Measurements from ENCODE around the gene SASS6.

Gene SASS6, protein sequence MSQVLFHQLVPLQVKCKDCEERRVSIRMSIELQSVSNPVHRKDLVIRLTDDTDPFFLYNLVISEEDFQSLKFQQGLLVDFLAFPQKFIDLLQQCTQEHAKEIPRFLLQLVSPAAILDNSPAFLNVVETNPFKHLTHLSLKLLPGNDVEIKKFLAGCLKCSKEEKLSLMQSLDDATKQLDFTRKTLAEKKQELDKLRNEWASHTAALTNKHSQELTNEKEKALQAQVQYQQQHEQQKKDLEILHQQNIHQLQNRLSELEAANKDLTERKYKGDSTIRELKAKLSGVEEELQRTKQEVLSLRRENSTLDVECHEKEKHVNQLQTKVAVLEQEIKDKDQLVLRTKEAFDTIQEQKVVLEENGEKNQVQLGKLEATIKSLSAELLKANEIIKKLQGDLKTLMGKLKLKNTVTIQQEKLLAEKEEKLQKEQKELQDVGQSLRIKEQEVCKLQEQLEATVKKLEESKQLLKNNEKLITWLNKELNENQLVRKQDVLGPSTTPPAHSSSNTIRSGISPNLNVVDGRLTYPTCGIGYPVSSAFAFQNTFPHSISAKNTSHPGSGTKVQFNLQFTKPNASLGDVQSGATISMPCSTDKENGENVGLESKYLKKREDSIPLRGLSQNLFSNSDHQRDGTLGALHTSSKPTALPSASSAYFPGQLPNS

DNA sequence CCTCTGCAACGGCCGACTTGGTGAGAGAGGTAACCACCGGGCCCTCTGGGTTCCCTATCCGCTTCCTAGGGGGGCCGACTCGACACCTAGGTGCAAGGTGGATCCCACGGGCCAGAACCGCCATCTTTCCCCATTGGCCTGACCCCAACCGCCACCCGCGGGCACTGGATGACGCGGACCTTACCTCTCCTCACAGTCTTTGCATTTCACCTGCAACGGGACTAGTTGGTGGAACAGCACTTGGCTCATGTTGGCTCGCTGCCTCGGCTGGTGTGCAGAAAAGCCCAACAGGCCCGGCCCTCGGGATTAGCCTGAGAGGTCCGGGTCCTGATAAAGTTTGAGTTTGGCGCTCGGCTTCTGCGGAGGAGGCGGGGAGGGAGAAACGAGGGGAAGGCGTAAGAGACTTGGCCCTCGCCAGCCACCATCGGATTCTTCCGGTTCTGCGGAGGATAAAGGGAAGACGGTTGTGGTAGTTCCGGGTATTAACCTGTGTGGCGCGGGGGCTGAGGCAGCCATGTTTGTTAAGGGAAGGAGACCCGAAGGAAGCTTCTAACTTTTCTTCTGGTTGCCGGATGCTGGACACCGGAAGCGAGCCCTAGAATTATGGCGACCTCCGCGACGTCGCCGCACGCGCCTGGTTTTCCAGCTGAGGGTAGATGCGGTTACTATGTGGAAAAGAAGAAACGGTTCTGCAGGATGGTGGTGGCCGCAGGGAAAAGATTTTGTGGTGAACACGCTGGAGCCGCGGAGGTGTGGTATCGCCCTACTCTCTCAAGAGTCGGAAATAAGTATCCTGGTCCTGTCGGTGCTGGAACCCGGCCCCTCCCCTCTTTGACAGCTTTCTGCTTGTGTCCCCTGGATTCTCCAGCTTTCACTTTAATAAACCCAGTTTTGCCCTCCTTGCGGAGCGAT is at the start of gene SASS6, which contains the start of gene TRMT13:
Gene SASS6, minus strand, starts transcription at position 365 of the 912 bp plus-strand sequence. Its CDS starts 116 bp downstream, at position 249.
Gene TRMT13, plus strand, starts transcription at position 598 of the 912 bp plus-strand sequence. Its CDS starts 6 bp downstream, at position 604.
- in situ Hi-C loops (cut with HindIII; ENCODE audit: low sequenced_read_pairs): no loop called here
- TF ChIP-seq, protein P1, sequence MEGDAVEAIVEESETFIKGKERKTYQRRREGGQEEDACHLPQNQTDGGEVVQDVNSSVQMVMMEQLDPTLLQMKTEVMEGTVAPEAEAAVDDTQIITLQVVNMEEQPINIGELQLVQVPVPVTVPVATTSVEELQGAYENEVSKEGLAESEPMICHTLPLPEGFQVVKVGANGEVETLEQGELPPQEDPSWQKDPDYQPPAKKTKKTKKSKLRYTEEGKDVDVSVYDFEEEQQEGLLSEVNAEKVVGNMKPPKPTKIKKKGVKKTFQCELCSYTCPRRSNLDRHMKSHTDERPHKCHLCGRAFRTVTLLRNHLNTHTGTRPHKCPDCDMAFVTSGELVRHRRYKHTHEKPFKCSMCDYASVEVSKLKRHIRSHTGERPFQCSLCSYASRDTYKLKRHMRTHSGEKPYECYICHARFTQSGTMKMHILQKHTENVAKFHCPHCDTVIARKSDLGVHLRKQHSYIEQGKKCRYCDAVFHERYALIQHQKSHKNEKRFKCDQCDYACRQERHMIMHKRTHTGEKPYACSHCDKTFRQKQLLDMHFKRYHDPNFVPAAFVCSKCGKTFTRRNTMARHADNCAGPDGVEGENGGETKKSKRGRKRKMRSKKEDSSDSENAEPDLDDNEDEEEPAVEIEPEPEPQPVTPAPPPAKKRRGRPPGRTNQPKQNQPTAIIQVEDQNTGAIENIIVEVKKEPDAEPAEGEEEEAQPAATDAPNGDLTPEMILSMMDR (IDR thresholded peaks at IDR 0.05; ENCODE audit: low read depth, low read length): no peak
- peak within 1 kb of the TSS; percentile 84 for H3K4me3 ChIP-seq (ENCODE audit: low read depth, low read length)
- DNase-seq (ENCODE audit: low read depth, low spot score): peak; percentile 99

DNA sequence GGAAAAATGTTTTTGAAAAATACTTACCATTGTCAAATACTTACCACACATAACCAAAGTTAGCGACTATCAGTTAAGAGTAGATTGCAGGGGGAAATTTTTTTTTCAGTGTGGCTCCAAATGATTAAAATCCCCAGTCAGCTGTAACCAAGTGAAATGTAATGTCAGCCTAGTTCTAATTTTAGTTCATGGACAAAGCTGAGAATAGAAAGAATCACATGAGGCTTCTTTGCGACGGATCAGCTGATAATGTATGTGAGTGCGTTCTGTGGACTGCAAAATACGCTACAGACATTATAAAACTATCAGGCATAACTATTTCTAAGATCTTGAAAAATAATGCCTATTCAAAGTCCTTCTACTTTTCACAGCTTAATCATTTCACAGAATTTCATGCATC is 45.4 kb upstream of the SASS6 start, which contains the start of gene LRRC39:
Gene LRRC39, minus strand, starts transcription at position 166 of the 400 bp plus-strand sequence. CDS start 9,740 bp downstream, outside the sequence.
- no peak within 1 kb of the TSS for H3K4me3 ChIP-seq (ENCODE audit: low read depth, low read length)
- TF ChIP-seq, protein P1 (IDR thresholded peaks at IDR 0.05; ENCODE audit: low read depth, low read length): no peak
- no peak for DNase-seq (ENCODE audit: low read depth, low spot score)
- in situ Hi-C loops (cut with HindIII; ENCODE audit: low sequenced_read_pairs): no loop called here

DNA sequence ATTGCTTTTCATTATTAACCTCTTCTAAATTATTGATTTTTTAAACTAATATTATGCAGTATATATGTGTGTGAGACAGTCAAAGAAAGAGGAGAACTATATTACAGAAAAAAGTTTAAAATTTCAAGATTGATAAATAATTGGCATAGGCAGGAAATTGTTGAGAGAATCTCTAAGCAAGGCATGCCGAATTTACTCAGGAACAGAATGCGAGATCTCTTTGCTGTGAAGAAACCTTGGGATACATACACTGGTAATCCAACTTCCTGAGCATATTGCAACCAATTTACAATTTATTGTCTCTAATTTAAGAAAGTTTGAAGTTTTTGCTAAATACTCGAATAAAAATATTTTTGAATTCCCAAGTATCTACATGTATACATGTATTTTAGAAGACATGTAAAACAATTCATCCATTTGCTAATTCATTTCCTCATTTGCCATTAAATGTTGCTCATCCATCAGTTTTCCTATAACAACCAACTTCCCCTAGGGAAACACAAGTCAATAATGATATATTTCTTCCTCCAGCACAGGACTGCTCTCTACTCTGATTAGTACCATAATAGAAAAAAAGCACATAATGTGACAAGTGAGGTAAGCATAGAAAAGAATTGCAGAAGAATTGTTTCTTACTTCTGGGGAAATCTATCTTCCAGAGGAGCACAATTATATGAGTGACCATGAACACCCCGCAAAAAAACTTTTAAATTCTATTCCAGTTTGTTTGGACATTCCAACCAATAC is 44.7 kb upstream of the SASS6 start:
- in situ Hi-C loops (cut with HindIII; ENCODE audit: low sequenced_read_pairs): no loop called here
- TF ChIP-seq, protein P1 (IDR thresholded peaks at IDR 0.05; ENCODE audit: low read depth, low read length): no peak
- no peak overlapping the region for H3K4me3 ChIP-seq (ENCODE audit: low read depth, low read length)
- DNase-seq (ENCODE audit: low read depth, low spot score): no peak

DNA sequence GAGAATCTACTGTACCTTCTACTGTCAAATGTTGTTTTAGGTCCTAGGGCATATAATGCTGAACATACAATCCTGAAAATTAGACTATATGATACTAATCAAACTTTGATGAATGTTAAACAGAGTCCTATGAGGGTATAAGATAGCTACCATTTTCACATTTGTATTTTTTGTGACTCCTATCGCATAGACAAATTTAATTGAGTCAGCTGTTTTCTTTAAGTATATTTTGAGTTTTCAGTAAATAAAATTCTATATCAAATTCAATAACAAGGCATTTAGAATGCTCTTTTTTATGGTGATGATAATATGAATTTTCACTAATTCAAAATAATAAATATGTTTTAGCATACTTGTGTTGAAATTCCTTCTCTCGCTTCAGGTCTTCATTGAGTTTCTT is 35.3 kb upstream of the SASS6 start:
- TF ChIP-seq, protein P1 (IDR thresholded peaks at IDR 0.05; ENCODE audit: low read depth, low read length): no peak

DNA sequence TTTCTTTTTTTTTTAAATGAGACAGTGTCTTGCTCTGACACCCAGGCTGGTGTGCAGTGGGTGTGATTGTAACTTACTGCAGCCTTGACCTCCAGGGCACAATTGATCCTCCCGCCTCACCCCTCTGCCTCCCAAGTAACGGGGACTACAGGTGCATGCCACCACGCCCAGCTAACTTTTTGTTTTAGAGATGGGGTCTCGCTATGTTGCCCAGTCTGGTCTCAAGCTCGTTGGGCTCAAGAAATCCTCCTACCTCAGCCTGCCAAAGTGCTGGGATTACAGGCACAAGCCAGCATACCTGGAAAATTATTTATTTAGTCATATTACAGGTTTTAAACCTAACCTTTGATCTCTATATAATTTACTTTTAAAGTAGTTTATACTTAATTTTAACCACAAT is 32.0 kb upstream of the SASS6 start:
- no peak for DNase-seq (ENCODE audit: low read depth, low spot score)
- in situ Hi-C loops (cut with HindIII; ENCODE audit: low sequenced_read_pairs): no loop called here
- TF ChIP-seq, protein P1 (IDR thresholded peaks at IDR 0.05; ENCODE audit: low read depth, low read length): no peak
- no peak overlapping the region for H3K4me3 ChIP-seq (ENCODE audit: low read depth, low read length)

More for the DNA sequence above, 35.3 kb upstream of the SASS6 start:
- in situ Hi-C loops (cut with HindIII; ENCODE audit: low sequenced_read_pairs): no loop called here
- H3K4me3 ChIP-seq (ENCODE audit: low read depth, low read length): no peak overlapping the region
- DNase-seq (ENCODE audit: low read depth, low spot score): no peak
